Stomach smooth muscle (tissue), 2 donors: ENCODE measurements around the gene KRT222.

Source experiments
- H3K27ac ChIP-seq: one replicate; pipeline ENCODE4 v1.7.0; 2013; ENCODE audit warnings: mild to moderate bottlenecking, low read length, inconsistent platforms
- H3K27me3 ChIP-seq, 2 donors: one replicate each; pipeline ENCODE4 v1.7.0; 2013; ENCODE audit warnings: low read length in 2 of 2; ENCODE audit not compliant: insufficient read depth in 2 of 2, control insufficient read depth in 1 of 2
- H3K36me3 ChIP-seq, 2 donors: one replicate each; pipeline ENCODE4 v1.7.0; 2013; ENCODE audit warnings: low read length in 2 of 2; ENCODE audit not compliant: control insufficient read depth in 2 of 2, insufficient read depth in 2 of 2
- H3K4me1 ChIP-seq: one replicate; pipeline ENCODE4 v1.7.0; 2013; ENCODE audit warnings: low read length; ENCODE audit not compliant: control insufficient read depth, insufficient read depth
- H3K4me3 ChIP-seq, 2 donors: one replicate each; pipeline ENCODE4 v1.7.0; 2013; ENCODE audit warnings: low read length in 2 of 2
- H3K9ac ChIP-seq, 2 donors: one replicate each; pipeline ENCODE4 v1.7.0; 2013; ENCODE audit warnings: low read length in 2 of 2, mild to moderate bottlenecking in 1 of 2
- H3K9me3 ChIP-seq, 2 donors: one replicate each; pipeline ENCODE4 v1.7.0; 2013; ENCODE audit warnings: low read length in 2 of 2; ENCODE audit not compliant: control insufficient read depth in 2 of 2
- donor health status: healthy.
- donor health status: Pancreatic carcinoma.

KRT222 gene

DNA sequence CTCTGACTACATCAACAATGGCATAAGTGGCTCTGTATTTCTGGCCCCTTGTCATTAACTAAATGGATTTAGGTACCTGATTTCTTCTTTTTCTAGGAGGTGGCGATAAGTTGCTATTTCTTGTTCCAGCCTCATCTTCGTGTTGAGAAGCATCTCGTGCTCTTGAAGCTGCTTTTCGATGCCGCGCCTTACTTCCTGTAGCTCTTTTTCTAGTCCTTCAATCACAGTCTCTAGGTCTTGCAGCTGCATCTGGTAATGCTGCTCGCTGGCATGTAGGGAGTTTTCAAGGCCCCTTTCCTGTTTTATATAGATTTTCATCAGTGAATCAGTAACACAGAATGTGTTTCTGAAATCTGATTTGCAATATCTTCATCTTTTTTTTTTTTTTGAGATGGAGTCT lies 5.1 kb downstream of the KRT222 start:
- H3K27me3 ChIP-seq: peaks cover under 1 to 7% of the 10 kb centered on the region in 2 donors
- no peak overlapping the region for H3K9ac ChIP-seq
- no peaks in the 10 kb centered on the region for H3K9me3 ChIP-seq
- H3K4me3 ChIP-seq: no peak overlapping the region
- no peak overlapping the region for H3K27ac ChIP-seq
- H3K4me1 ChIP-seq: no peaks in the 10 kb centered on the region
- no peaks in the 10 kb centered on the region for H3K36me3 ChIP-seq

DNA sequence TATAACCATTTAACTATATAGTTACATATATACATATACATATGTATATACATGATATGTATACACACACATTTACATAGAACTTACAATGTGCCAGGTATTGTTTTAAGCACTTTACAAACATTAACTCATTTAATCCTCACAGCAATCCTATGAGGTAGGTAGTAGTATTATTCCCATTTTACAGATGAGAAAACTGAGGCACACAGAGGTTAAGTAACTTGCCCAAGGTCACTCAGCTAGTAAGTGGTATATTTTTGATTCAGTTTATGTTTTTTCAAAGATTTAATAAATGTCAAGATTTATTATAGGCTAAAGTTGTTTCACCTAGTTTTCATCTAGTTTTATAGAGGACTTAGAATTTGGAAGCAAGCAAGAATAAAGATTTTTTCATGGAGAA lies 6.6 kb downstream of the KRT222 start:
- Histone ChIP-seq H3K27me3 (peaks cover 0 to 4% of the 10 kb centered on the region in 2 donors), H3K9me3 (no peaks in the 10 kb centered on the region), H3K4me1 (no peaks in the 10 kb centered on the region), H3K9ac (no peak overlapping the region), H3K27ac (no peak overlapping the region), H3K36me3 (no peaks in the 10 kb centered on the region), H3K4me3 (no peak overlapping the region)

DNA sequence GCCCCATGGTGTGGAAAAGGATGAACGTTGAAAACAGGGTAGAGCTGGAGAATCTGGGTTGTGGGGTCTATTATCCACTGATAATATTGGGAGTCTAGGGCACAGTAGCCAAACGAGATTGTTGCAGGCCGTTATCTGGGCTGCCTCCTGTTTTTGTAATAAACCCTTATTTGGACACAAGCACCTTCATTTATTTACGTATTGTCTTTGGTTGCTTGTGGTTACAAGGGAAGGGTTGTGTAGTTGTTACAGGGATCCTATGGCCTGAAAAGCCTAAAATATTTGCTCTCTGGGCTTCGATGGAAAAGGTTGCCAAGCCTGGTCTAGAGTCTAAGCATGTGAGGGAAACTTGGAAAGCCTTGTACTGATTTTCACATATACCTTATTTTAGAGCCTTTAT lies 13.0 kb downstream of the KRT222 start:
- H3K4me1 ChIP-seq: peaks cover 8% of the 10 kb centered on the region
- no peak overlapping the region for H3K9ac ChIP-seq
- H3K9me3 ChIP-seq: no peaks in the 10 kb centered on the region
- no peak overlapping the region for H3K27ac ChIP-seq
- H3K27me3 ChIP-seq: no peaks in the 10 kb centered on the region
- H3K4me3 ChIP-seq: no peak overlapping the region
- no peaks in the 10 kb centered on the region for H3K36me3 ChIP-seq

DNA sequence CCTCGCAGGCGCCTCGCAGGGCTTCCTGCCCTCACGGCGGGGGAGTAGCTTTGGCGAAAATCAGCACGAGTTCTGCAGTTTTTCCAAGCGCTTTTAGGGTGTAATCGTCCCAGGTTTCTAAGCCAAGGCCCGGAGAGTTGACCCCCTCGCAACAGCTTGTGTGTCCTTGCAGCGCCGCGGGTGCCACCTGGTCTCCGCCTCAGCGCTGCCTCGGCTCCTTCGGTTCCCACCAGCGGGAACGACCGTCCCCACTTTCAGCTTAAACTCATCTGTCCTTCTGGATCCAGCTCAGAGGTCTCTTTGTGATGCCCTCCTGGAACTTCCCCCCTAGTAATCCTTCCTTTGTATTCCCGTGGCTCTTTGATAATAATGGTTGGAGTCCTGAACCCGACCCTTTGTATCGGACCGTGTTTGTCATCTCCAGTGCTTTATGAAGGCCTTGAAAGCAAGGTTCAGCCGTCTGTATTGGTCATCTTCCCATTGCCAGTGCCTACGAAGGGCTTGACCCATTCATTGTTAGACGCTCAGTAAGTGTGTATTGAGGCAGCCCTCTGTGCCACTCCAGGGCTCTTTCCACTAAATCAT lies 16.5 kb downstream of the KRT222 start:
- Histone ChIP-seq H3K27ac (peak overlapping the region; percentile 100), H3K9ac (peak overlapping the region; percentile 99 to 100)

DNA sequence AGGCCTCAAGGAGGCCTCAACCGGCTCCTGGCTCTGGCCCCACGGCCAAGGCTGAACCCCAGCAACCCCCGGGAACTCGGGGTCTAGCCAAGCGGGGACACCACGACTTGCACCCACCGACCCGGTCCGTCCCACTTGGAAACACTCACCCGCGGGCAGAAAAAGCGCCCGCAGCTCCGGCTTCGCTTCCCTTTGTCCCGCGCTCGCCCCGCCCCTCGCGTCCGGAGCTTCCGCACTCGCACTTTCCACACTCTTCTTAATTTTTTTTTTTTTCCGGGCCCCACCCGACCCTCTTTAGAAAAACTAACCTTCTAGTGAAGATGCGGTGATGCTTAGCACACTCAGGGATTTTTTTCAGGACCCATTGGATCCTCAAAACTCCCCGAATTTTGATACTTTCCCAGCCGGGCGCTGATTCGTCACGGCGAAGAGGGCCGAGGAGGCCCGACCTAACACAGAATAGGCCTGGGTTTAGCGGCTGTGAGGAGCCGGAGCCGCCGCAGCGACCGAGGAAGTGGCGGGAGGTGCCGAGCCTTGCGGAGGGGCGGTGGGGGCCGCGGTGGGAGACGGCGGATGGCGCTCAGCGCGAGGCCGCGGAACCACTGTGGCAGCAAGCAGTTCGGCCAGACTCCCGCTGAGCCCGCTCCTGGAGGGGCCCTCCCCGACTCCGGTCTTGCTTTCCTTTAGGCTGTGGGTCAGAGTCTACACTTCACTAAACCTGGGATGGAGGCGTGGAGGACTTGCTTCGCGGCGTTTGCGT lies 17.2 kb downstream of the KRT222 start, which contains the start of gene SMARCE1:
TSS of gene SMARCE1 (minus strand) at position 195 of the 760 bp plus-strand sequence. CDS start 2,016 bp downstream, outside the sequence.
- Histone ChIP-seq H3K9me3 (no peaks in the 10 kb centered on the region), H3K36me3 (peaks cover 4 to 7% of the 10 kb centered on the region in 2 donors), H3K27ac (peak within 1 kb of the TSS; percentile 100), H3K4me1 (peaks cover 13% of the 10 kb centered on the region), H3K9ac (peak within 1 kb of the TSS; percentile 99 to 100), H3K27me3 (no peaks in the 10 kb centered on the region), H3K4me3 (peak within 1 kb of the TSS; percentile 89 to 96)

More for the DNA sequence above, 16.5 kb downstream of the KRT222 start:
- H3K36me3 ChIP-seq: peaks cover 4% of the 10 kb centered on the region in 2 donors
- H3K4me3 ChIP-seq: peak overlapping the region; percentile 89 to 96
- no peaks in the 10 kb centered on the region for H3K9me3 ChIP-seq
- no peaks in the 10 kb centered on the region for H3K27me3 ChIP-seq
- H3K4me1 ChIP-seq: peaks cover 13% of the 10 kb centered on the region

DNA sequence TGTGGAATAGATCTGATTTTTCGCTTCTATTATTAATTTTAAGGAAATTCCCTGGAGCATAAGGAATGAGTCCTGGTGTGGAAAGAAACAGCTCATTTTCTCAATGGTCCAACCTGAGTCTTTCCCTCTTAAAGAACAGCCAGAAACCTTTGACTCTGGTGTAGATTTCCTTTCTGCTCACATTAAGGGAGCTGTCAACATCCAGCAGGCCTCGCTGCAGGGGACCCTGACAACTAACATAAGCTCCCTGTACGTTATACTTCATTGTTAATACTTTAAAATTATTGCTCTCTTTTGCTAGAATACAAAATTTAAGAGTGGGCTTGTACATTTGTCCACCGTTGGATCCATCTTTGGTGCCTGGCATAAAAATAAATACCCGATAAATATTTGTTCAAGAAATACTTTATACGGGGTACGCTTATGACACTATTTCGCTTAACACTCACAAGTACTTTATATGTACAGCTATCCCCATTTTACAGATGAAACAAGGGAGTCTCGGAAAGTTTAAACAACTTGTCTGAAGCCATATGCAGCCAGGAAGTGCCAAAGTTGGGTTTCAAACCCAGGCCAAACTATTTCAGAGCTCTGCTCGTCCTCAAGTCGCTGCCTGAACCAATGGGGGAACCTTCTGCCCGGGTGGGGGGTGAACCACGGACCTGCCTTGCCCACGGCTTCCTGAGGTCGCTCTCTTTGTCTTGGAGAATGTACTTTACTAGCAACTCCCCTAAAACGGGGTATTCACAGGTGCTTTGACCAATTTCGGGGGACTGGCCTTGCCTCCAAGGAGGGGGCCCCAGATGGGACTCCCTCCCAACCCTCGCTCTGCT lies 18.0 kb downstream of the KRT222 start:
- H3K4me3 ChIP-seq: peak overlapping the region; percentile 89 to 96
- H3K27ac ChIP-seq: peak overlapping the region; percentile 100
- H3K27me3 ChIP-seq: no peaks in the 10 kb centered on the region
- H3K9ac ChIP-seq: peak overlapping the region; percentile 99 to 100
- peaks cover 10 to 15% of the 10 kb centered on the region in 2 donors for H3K36me3 ChIP-seq
- peaks cover 13% of the 10 kb centered on the region for H3K4me1 ChIP-seq
- H3K9me3 ChIP-seq: no peaks in the 10 kb centered on the region

DNA sequence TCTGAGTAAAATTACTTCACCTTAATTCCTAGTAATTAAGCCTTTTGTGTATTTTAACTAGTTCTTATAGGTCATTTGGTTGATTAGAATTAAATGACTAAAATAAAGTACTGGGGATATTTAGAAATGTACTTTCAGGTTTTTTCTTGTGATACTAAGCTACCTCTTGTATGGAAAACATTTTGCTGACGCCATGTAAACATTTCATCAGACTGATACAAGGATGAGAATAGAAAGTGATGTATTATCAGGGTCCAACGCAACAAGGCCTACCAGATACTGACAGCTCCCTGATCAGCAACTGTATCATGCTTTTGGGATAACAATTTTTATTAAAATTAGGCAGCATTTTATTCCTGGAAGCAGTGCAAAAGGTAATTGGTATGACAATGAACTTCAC lies 19.0 kb downstream of the KRT222 start:
- peak overlapping the region; percentile 13 to 100 for H3K9ac ChIP-seq
- H3K27me3 ChIP-seq: no peaks in the 10 kb centered on the region
- no peak overlapping the region for H3K4me3 ChIP-seq
- peaks cover 12 to 24% of the 10 kb centered on the region in 2 donors for H3K36me3 ChIP-seq
- no peaks in the 10 kb centered on the region for H3K9me3 ChIP-seq
- peaks cover 13% of the 10 kb centered on the region for H3K4me1 ChIP-seq
- no peak overlapping the region for H3K27ac ChIP-seq

DNA sequence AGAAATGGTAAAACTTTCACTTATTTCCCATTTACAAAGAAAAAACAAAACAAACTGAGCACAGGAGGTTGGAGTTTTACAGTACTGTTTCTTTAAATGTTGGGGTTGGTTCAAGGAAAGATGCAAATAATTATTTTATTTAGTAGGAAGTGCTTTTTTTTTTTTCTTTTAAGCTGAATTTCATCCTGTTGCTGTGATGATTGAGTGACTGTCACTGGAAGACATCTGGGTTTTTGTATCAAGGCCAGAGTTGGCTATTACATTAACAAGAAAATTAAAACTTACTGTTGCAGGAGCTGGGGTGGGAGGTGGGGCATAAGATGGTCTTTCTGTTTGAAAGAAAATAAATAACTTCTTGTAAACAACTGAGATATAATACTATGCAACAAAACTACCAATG lies 19.7 kb downstream of the KRT222 start:
- H3K36me3 ChIP-seq: peaks cover 12 to 26% of the 10 kb centered on the region in 2 donors
- H3K27ac ChIP-seq: no peak overlapping the region
- H3K4me1 ChIP-seq: peaks cover 13% of the 10 kb centered on the region
- no peak overlapping the region for H3K9ac ChIP-seq
- H3K27me3 ChIP-seq: no peaks in the 10 kb centered on the region
- H3K4me3 ChIP-seq: no peak overlapping the region
- no peaks in the 10 kb centered on the region for H3K9me3 ChIP-seq

DNA sequence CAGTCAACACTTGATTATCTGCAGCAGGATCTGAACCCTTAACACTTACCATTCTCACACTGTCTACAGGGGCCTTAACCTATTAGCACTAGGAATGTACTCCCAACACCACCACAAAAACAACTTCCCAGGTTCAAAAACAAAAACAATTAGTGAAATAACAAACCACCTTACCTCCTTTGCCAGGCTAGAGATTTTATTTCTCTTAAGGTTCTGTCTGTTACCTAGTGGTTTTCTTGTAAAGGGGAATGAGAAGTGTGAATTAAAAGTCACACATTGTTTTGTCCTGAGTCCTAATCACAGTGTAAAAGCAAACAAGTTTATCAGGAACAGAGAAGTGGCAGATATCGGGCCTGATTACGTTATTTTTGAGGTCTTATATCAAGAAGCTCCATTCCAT lies 27.0 kb downstream of the KRT222 start:
- H3K9me3 ChIP-seq: no peaks in the 10 kb centered on the region
- no peak overlapping the region for H3K4me3 ChIP-seq
- no peak overlapping the region for H3K27ac ChIP-seq
- no peak overlapping the region for H3K9ac ChIP-seq
- H3K4me1 ChIP-seq: peaks cover 2% of the 10 kb centered on the region
- H3K27me3 ChIP-seq: no peaks in the 10 kb centered on the region
- peaks cover 31 to 58% of the 10 kb centered on the region in 2 donors for H3K36me3 ChIP-seq

DNA sequence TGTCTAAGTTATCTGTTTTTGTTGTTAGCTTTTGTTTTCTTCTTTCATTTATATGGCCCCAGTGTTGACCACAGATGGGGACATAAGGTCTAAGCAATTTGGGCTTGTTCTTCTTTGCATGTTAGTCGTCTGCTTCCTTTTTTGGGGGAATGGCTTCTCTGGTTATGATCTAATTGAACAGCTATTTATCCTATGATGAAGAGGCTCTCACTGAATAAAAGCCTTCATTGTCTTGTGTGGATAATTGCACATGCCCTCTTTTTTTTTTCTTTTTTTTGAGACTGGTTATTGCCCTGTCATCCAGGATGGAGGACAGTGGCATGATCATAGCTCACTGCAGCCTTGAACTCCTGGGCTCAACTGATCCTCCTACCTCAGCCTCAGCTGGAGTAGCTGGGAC lies 31.1 kb downstream of the KRT222 start:
- no peaks in the 10 kb centered on the region for H3K9me3 ChIP-seq
- no peaks in the 10 kb centered on the region for H3K27me3 ChIP-seq
- H3K4me3 ChIP-seq: no peak overlapping the region
- H3K36me3 ChIP-seq: peaks cover 45 to 70% of the 10 kb centered on the region in 2 donors
- no peak overlapping the region for H3K27ac ChIP-seq
- H3K4me1 ChIP-seq: no peaks in the 10 kb centered on the region
- no peak overlapping the region for H3K9ac ChIP-seq
